GM11168 (cell line): ENCODE results near the gene LIG3.
"Not testable (repeated sequence)": the region's sequence is repeated elsewhere in the genome, so short reads cannot be mapped to it uniquely, and the experiment has no call there.

Source experiments
- in situ Hi-C: fragments of 300-500 bp; cut with MboI; formaldehyde crosslinking; loops from one replicate; pipeline ENCODE4 v1.12.0; 2022; ENCODE audit warnings: low sequenced_read_pairs; ENCODE audit not compliant: unreplicated experiment

LIG3 gene

GRCh38 chr17:35028531-35029262, 48.4 kb downstream of the LIG3 start:
- in situ Hi-C loops = no loop called here

GRCh38 chr17:35030780-35031179, 50.5 kb downstream of the LIG3 start:
- in situ Hi-C loops = no loop called here

GRCh38 chr17:35038453-35038852, 58.1 kb downstream of the LIG3 start:
- in situ Hi-C loops = no loop called here

- in situ Hi-C loops = no loop called here
Observed at GRCh38 chr17:35041390-35041789, 61.1 kb downstream of the LIG3 start.

GRCh38 chr17:35044181-35044580, 63.9 kb downstream of the LIG3 start:
- in situ Hi-C loops = no loop called here

- in situ Hi-C loops = not testable (repeated sequence)
Observed at GRCh38 chr17:35045458-35045979, 65.2 kb downstream of the LIG3 start.

- in situ Hi-C loops = no loop called here
Observed at GRCh38 chr17:35046245-35046644, 65.9 kb downstream of the LIG3 start.

- in situ Hi-C loops = no loop called here
Observed at GRCh38 chr17:35046740-35047283, 66.5 kb downstream of the LIG3 start.

GRCh38 chr17:35048685-35049379, 68.5 kb downstream of the LIG3 start:
- in situ Hi-C loops = no loop called here

GRCh38 chr17:35050170-35050569, 69.9 kb downstream of the LIG3 start:
- in situ Hi-C loops = no loop called here

GRCh38 chr17:35051183-35051578, 70.9 kb downstream of the LIG3 start:
- in situ Hi-C loops = no loop called here

GRCh38 chr17:35051579-35052240, 71.4 kb downstream of the LIG3 start:
- in situ Hi-C loops = no loop called here

GRCh38 chr17:35052241-35052610, 71.9 kb downstream of the LIG3 start:
- in situ Hi-C loops = no loop called here

GRCh38 chr17:35052780-35053179, 72.5 kb downstream of the LIG3 start:
- in situ Hi-C loops = no loop called here

GRCh38 chr17:35053204-35053603, 72.9 kb downstream of the LIG3 start:
- in situ Hi-C loops = no loop called here

GRCh38 chr17:35056013-35056412, 75.7 kb downstream of the LIG3 start:
- in situ Hi-C loops = no loop called here

- in situ Hi-C loops = no loop called here
Observed at GRCh38 chr17:35057332-35057915, 77.1 kb downstream of the LIG3 start.
